ENCODE measurements around the gene AP5S1. TPM values are rescaled to one million over a fixed set of nuclear protein-coding genes. Genes with fewer than 3 reads are reported as not detected.

Gene AP5S1
- total RNA-seq, 1 experiment from 2014 or later, result 17.5 TPM

GRCh38 chr20:3803289-3803688 lies 17.1 kb upstream of the AP5S1 start:
- intact Hi-C loops (cut with micrococcal nuclease; ENCODE audit: unreplicated experiment), result no loop called here
- ChIA-PET CTCF (no interaction called here), POLR2A (ENCODE audit: low non-redundant PET) (no interaction called here)
- Histone ChIP-seq H3K27ac (ENCODE audit: low read depth, low read length, poor library complexity, severe bottlenecking) (no peak overlapping the region), H3K27me3 (replicated peaks; ENCODE audit: insufficient read depth, low read depth, low read length, poor library complexity) (no peaks in the 10 kb centered on the region), H3K4me3 (ENCODE audit: low read depth, low read length, poor library complexity, severe bottlenecking) (no peak overlapping the region), H3K4me1 (ENCODE audit: insufficient read depth, low read length, poor library complexity, severe bottlenecking) (peaks cover 32% of the 10 kb centered on the region), H3K9me3 (ENCODE audit: low read depth, low read length, poor library complexity, severe bottlenecking) (no peaks in the 10 kb centered on the region), H3K36me3 (ENCODE audit: insufficient read depth, low read length, poor library complexity, severe bottlenecking) (peaks cover 84% of the 10 kb centered on the region)
- no peak for TF ChIP-seq EZH2 (IDR thresholded peaks at IDR 0.05; ENCODE audit: borderline replicate concordance, low read depth, low read length, poor library complexity, severe bottlenecking)
- DNase-seq (ENCODE audit: low spot score), result no peak
- BruUV-seq (replicated peaks), result no TSS peak

- POLR2A ChIA-PET (ENCODE audit: low non-redundant PET), result no interaction called here
Measured at GRCh38 chr20:3803854-3804253, 16.5 kb upstream of the AP5S1 start.

GRCh38 chr20:3804254-3804751 lies 16.0 kb upstream of the AP5S1 start:
- no peaks in the 10 kb centered on the region for H3K27me3 ChIP-seq (replicated peaks; ENCODE audit: insufficient read depth, low read depth, low read length, poor library complexity)
- H3K9me3 ChIP-seq (ENCODE audit: low read depth, low read length, poor library complexity, severe bottlenecking), result no peaks in the 10 kb centered on the region
- BruUV-seq (replicated peaks), result no TSS peak
- TF ChIP-seq EZH2 (IDR thresholded peaks at IDR 0.05; ENCODE audit: borderline replicate concordance, low read depth, low read length, poor library complexity, severe bottlenecking), result no peak
- TF ChIP-seq, protein P1, sequence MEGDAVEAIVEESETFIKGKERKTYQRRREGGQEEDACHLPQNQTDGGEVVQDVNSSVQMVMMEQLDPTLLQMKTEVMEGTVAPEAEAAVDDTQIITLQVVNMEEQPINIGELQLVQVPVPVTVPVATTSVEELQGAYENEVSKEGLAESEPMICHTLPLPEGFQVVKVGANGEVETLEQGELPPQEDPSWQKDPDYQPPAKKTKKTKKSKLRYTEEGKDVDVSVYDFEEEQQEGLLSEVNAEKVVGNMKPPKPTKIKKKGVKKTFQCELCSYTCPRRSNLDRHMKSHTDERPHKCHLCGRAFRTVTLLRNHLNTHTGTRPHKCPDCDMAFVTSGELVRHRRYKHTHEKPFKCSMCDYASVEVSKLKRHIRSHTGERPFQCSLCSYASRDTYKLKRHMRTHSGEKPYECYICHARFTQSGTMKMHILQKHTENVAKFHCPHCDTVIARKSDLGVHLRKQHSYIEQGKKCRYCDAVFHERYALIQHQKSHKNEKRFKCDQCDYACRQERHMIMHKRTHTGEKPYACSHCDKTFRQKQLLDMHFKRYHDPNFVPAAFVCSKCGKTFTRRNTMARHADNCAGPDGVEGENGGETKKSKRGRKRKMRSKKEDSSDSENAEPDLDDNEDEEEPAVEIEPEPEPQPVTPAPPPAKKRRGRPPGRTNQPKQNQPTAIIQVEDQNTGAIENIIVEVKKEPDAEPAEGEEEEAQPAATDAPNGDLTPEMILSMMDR (conservative IDR thresholded peaks at IDR 0.05; ENCODE audit: low read depth, low read length), result no peak
- H3K4me3 ChIP-seq (ENCODE audit: low read depth, low read length, poor library complexity, severe bottlenecking), result no peak overlapping the region
- H3K27ac ChIP-seq (ENCODE audit: low read depth, low read length, poor library complexity, severe bottlenecking), result peak overlapping the region; percentile 54
- ChIA-PET POLR2A (ENCODE audit: low non-redundant PET) (no interaction called here), CTCF (no interaction called here)
- intact Hi-C loops (cut with micrococcal nuclease; ENCODE audit: unreplicated experiment), result no loop called here
- H3K36me3 ChIP-seq (ENCODE audit: insufficient read depth, low read length, poor library complexity, severe bottlenecking), result peaks cover 74% of the 10 kb centered on the region
- no peak for DNase-seq (ENCODE audit: low spot score)
- H3K4me1 ChIP-seq (ENCODE audit: insufficient read depth, low read length, poor library complexity, severe bottlenecking), result peaks cover 23% of the 10 kb centered on the region

More at GRCh38 chr20:3803854-3804253, 16.5 kb upstream of the AP5S1 start:
- no peak for DNase-seq (ENCODE audit: low spot score)
- intact Hi-C loops (cut with micrococcal nuclease; ENCODE audit: unreplicated experiment), result no loop called here
- Histone ChIP-seq H3K9me3 (ENCODE audit: low read depth, low read length, poor library complexity, severe bottlenecking) (no peaks in the 10 kb centered on the region), H3K4me1 (ENCODE audit: insufficient read depth, low read length, poor library complexity, severe bottlenecking) (peaks cover 28% of the 10 kb centered on the region), H3K27ac (ENCODE audit: low read depth, low read length, poor library complexity, severe bottlenecking) (peak overlapping the region; percentile 54), H3K27me3 (replicated peaks; ENCODE audit: insufficient read depth, low read depth, low read length, poor library complexity) (no peaks in the 10 kb centered on the region), H3K36me3 (ENCODE audit: insufficient read depth, low read length, poor library complexity, severe bottlenecking) (peaks cover 78% of the 10 kb centered on the region), H3K4me3 (ENCODE audit: low read depth, low read length, poor library complexity, severe bottlenecking) (no peak overlapping the region)
- no TSS peak for BruUV-seq (replicated peaks)
- TF ChIP-seq, protein P1 (conservative IDR thresholded peaks at IDR 0.05; ENCODE audit: low read depth, low read length), result no peak
- TF ChIP-seq EZH2 (IDR thresholded peaks at IDR 0.05; ENCODE audit: borderline replicate concordance, low read depth, low read length, poor library complexity, severe bottlenecking), result no peak
- CTCF ChIA-PET, result no interaction called here

DNA sequence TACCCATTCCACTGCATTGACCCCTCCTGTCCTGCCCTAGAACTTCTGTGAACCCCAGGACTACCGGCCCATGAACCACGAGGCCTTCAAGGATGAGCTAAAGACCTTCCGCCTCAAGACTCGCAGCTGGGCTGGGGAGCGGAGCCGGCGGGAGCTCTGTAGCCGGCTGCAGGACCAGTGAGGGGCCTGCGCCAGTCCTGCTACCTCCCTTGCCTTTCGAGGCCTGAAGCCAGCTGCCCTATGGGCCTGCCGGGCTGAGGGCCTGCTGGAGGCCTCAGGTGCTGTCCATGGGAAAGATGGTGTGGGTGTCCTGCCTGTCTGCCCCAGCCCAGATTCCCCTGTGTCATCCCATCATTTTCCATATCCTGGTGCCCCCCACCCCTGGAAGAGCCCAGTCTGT lies 15.6 kb upstream of the AP5S1 start:
- CTCF ChIA-PET, result interaction anchor here (0.6 kb wide), 1 partner anchor 288 kb away, joined by 8 read pairs; no protein-coding TSS in a partner anchor
- Histone ChIP-seq H3K4me3 (ENCODE audit: low read depth, low read length, poor library complexity, severe bottlenecking) (no peak overlapping the region), H3K27ac (ENCODE audit: low read depth, low read length, poor library complexity, severe bottlenecking) (no peak overlapping the region), H3K36me3 (ENCODE audit: insufficient read depth, low read length, poor library complexity, severe bottlenecking) (peaks cover 69% of the 10 kb centered on the region), H3K4me1 (ENCODE audit: insufficient read depth, low read length, poor library complexity, severe bottlenecking) (peaks cover 20% of the 10 kb centered on the region), H3K9me3 (ENCODE audit: low read depth, low read length, poor library complexity, severe bottlenecking) (no peaks in the 10 kb centered on the region), H3K27me3 (replicated peaks; ENCODE audit: insufficient read depth, low read depth, low read length, poor library complexity) (no peaks in the 10 kb centered on the region)
- BruUV-seq (replicated peaks), result no TSS peak
- POLR2A ChIA-PET (ENCODE audit: low non-redundant PET), result no interaction called here
- TF ChIP-seq, protein P1 (conservative IDR thresholded peaks at IDR 0.05; ENCODE audit: low read depth, low read length), result no peak
- no peak for TF ChIP-seq EZH2 (IDR thresholded peaks at IDR 0.05; ENCODE audit: borderline replicate concordance, low read depth, low read length, poor library complexity, severe bottlenecking)
- no peak for DNase-seq (ENCODE audit: low spot score)
- intact Hi-C loops (cut with micrococcal nuclease; ENCODE audit: unreplicated experiment), result no loop called here

All from A673 (cell line).